ENCODE measurements around the gene MAMLD1. TPM values are rescaled to one million over a fixed set of nuclear protein-coding genes. Genes with fewer than 3 reads are reported as not detected.

Gene MAMLD1
- total RNA-seq, 2 donors from 2014 or later = 0.44 to 0.68 TPM

DNA sequence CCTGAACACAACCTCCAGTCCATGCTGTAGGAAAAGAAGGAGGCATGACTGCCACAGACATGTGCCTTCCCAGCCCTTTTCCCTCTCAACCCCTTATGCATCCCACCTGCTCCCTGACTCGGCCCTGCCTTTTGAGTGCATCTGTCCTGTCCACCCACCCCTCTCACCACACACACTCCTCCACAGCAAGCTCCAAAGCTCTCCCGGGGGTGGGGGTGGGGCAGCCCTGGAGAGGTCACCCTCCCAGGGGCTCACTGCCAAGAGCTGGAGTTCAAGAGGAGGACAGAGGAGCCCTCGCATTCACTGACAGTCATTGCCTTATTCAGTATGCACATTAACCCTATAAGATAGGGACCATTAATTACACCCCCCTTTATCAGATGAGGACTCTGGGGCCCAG lies 46.6 kb upstream of the MAMLD1 start:
- no peaks in the 10 kb centered on the region for H3K4me1 ChIP-seq (ENCODE audit: control insufficient read depth, insufficient read depth, low read length)
- TF ChIP-seq CTCF (conservative IDR thresholded peaks at IDR 0.05) = no peak
- WGBS, 2 experiments (ENCODE audit: insufficient coverage in 1 of 2, insufficient read length in 1 of 2) = 72% methylated on average over 3 of the region's 3 CpGs; no CpG with 5 or more reads in 1 of the 2 experiments
- no peak overlapping the region for H3K27ac Mint-ChIP-seq
- H3K27ac ChIP-seq (ENCODE audit: low read depth, low read length) = no peak overlapping the region
- peaks cover 61% of the 10 kb centered on the region for H3K9me3 Mint-ChIP-seq
- H3K27me3 Mint-ChIP-seq (ENCODE audit: insufficient read depth) = no peaks in the 10 kb centered on the region
- no peak overlapping the region for H3K9ac ChIP-seq (ENCODE audit: extremely low read depth, low read length, poor library complexity, severe bottlenecking)
- H3K36me3 ChIP-seq (ENCODE audit: control insufficient read depth, insufficient read depth, low read length) = no peaks in the 10 kb centered on the region
- H3K4me1 Mint-ChIP-seq = peaks cover 7% of the 10 kb centered on the region
- H3K36me3 Mint-ChIP-seq (ENCODE audit: low read depth) = no peaks in the 10 kb centered on the region
- no peak overlapping the region for H3K4me3 Mint-ChIP-seq
- H3K27me3 ChIP-seq (ENCODE audit: control insufficient read depth, insufficient read depth, low read length, poor library complexity, severe bottlenecking) = no peaks in the 10 kb centered on the region
- no peak overlapping the region for H3K4me3 ChIP-seq (ENCODE audit: low read length)
- no peaks in the 10 kb centered on the region for H3K9me3 ChIP-seq (ENCODE audit: control insufficient read depth, low read length)
- DNase-seq = peak; percentile 15

DNA sequence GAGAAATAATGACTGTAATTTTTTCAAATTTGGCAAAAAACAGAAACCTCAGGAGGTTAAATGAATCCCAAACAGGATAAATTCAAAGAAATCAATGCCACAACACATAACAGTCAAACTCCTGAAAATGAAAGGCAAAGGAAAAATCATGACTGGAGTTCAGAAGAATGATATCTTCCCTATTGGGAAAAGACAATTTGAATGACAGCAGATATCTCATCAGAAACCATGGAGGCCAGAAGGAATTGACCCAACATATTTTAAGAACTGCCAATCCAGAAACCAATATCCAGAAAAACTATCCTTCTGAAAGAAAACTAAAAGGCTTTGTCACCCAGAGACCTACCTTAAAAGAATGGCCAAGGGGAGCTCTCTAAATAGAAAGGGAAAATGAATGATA lies 40.1 kb upstream of the MAMLD1 start:
- Mint-ChIP-seq H3K4me1 (no peaks in the 10 kb centered on the region), H3K27ac (no peak overlapping the region), H3K27me3 (ENCODE audit: insufficient read depth) (no peaks in the 10 kb centered on the region), H3K4me3 (no peak overlapping the region), H3K36me3 (ENCODE audit: low read depth) (no peaks in the 10 kb centered on the region), H3K9me3 (peaks cover 52% of the 10 kb centered on the region)
- no peak overlapping the region for H3K4me3 ChIP-seq (ENCODE audit: low read length)
- H3K9me3 ChIP-seq (ENCODE audit: control insufficient read depth, low read length) = no peaks in the 10 kb centered on the region
- no peaks in the 10 kb centered on the region for H3K4me1 ChIP-seq (ENCODE audit: control insufficient read depth, insufficient read depth, low read length)
- TF ChIP-seq CTCF (conservative IDR thresholded peaks at IDR 0.05) = no peak
- no peak for DNase-seq
- no peaks in the 10 kb centered on the region for H3K36me3 ChIP-seq (ENCODE audit: control insufficient read depth, insufficient read depth, low read length)
- H3K27ac ChIP-seq (ENCODE audit: low read depth, low read length) = no peak overlapping the region
- no peaks in the 10 kb centered on the region for H3K27me3 ChIP-seq (ENCODE audit: control insufficient read depth, insufficient read depth, low read length, poor library complexity, severe bottlenecking)
- no peak overlapping the region for H3K9ac ChIP-seq (ENCODE audit: extremely low read depth, low read length, poor library complexity, severe bottlenecking)

DNA sequence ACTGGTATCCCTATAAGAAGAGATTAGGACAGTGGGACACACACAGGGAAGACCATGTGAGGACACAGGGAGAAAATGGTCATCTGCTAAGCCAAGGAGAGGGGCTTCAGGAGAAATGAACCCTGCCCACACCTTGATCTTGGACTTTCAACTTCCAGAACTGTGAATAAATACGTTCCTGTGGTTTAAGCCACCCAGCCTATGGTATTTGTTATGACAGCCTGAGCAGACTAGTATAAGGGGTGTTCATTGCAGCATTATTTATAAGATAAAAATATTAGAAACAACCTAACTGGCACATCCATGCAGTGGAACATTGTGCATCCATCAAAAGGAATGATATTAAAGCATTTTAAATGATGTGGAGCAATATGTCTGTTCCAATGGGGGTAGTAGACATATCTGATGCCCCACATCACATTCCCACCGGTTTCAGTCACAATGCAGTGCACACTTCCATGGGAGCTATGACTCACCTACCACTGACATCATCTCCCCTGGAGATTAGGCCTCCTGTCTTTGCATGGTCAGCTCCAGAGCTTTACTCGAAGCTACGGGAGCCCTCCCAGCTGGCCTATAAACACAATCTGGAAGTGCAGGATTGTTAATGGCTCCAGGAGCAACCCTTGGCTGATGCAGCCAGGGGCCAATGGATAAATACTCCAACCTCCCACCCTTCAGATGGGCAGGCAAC lies 38.9 kb upstream of the MAMLD1 start:
- Mint-ChIP-seq H3K4me3 (no peak overlapping the region), H3K4me1 (no peaks in the 10 kb centered on the region), H3K36me3 (ENCODE audit: low read depth) (no peaks in the 10 kb centered on the region), H3K27me3 (ENCODE audit: insufficient read depth) (no peaks in the 10 kb centered on the region), H3K9me3 (peaks cover 52% of the 10 kb centered on the region), H3K27ac (no peak overlapping the region)
- no peaks in the 10 kb centered on the region for H3K9me3 ChIP-seq (ENCODE audit: control insufficient read depth, low read length)
- H3K4me3 ChIP-seq (ENCODE audit: low read length) = no peak overlapping the region
- H3K9ac ChIP-seq (ENCODE audit: extremely low read depth, low read length, poor library complexity, severe bottlenecking) = no peak overlapping the region
- H3K36me3 ChIP-seq (ENCODE audit: control insufficient read depth, insufficient read depth, low read length) = no peaks in the 10 kb centered on the region
- H3K27ac ChIP-seq (ENCODE audit: low read depth, low read length) = no peak overlapping the region
- no peak for DNase-seq
- TF ChIP-seq CTCF (conservative IDR thresholded peaks at IDR 0.05) = no peak
- H3K4me1 ChIP-seq (ENCODE audit: control insufficient read depth, insufficient read depth, low read length) = no peaks in the 10 kb centered on the region
- 86% methylated on average over 4 of the region's 4 CpGs; no CpG with 5 or more reads in 1 of the 2 experiments for WGBS, 2 experiments (ENCODE audit: insufficient coverage in 1 of 2, insufficient read length in 1 of 2)
- no peaks in the 10 kb centered on the region for H3K27me3 ChIP-seq (ENCODE audit: control insufficient read depth, insufficient read depth, low read length, poor library complexity, severe bottlenecking)

Data from endodermal cell (in vitro differentiated cells).